Liver (tissue), 9 donors: ENCODE data around the gene CHST6. TPM values are rescaled to one million over a fixed set of nuclear protein-coding genes. Genes with fewer than 3 reads are reported as not detected.
"Not testable (repeated sequence)": the region's sequence is repeated elsewhere in the genome, so short reads cannot be mapped to it uniquely, and the experiment has no call there.

ENCODE experiments used
- DNase-seq: peaks from one replicate; pipeline ENCODE4 v3.0.0-alpha.2; 2017; ENCODE audit warnings: low spot score
- H3K27ac ChIP-seq, 2 donors: one replicate each; pipeline ENCODE4 v1.7.0; 2013; ENCODE audit warnings: inconsistent platforms in 2 of 2, low read length in 2 of 2, control low read depth in 1 of 2, low read depth in 1 of 2, mild to moderate bottlenecking in 1 of 2
- H3K27me3 ChIP-seq, 4 donors: one replicate each; pipeline versions ENCODE4 v1.6.1 to v1.7.0; 2013; ENCODE audit warnings: low read length in 3 of 4, inconsistent platforms in 1 of 4, mild to moderate bottlenecking in 1 of 4, moderate library complexity in 1 of 4; ENCODE audit not compliant: control insufficient read depth in 4 of 4, insufficient read depth in 4 of 4
- H3K36me3 ChIP-seq, 4 donors: one replicate each; pipeline versions ENCODE4 v1.6.1 to v1.7.0; 2013; ENCODE audit warnings: low read length in 3 of 4, mild to moderate bottlenecking in 3 of 4, low read depth in 1 of 4, moderate library complexity in 1 of 4; ENCODE audit not compliant: control insufficient read depth in 4 of 4, insufficient read depth in 3 of 4
- H3K4me1 ChIP-seq, 4 donors: one replicate each; pipeline versions ENCODE4 v1.6.1 to v1.7.0; 2013; ENCODE audit warnings: low read length in 3 of 4, mild to moderate bottlenecking in 3 of 4, moderate library complexity in 1 of 4; ENCODE audit not compliant: control insufficient read depth in 4 of 4, insufficient read depth in 4 of 4
- H3K4me3 ChIP-seq, 3 donors: one replicate each; pipeline versions ENCODE4 v1.6.1 to v1.7.0; 2013; ENCODE audit warnings: low read length in 3 of 3, control low read depth in 1 of 3, low read depth in 1 of 3, mild to moderate bottlenecking in 1 of 3
- H3K9ac ChIP-seq, 2 donors: one replicate each; pipeline ENCODE4 v1.7.0; 2013; ENCODE audit warnings: low read length in 2 of 2, mild to moderate bottlenecking in 2 of 2, moderate library complexity in 2 of 2, control low read depth in 1 of 2, low read depth in 1 of 2
- H3K9me3 ChIP-seq, 4 donors: one replicate each; pipeline versions ENCODE4 v1.6.1 to v1.7.0; 2013; ENCODE audit warnings: low read length in 3 of 4; ENCODE audit not compliant: control insufficient read depth in 4 of 4
- EGR1 ChIP-seq, 2 donors: IDR thresholded peaks; 2 replicates each; pipeline ENCODE4 v1.6.1; 2016 to 2018; ENCODE audit warnings: antibody characterized with exemption in 2 of 2, low read depth in 2 of 2
- FOXA1 ChIP-seq: IDR thresholded peaks from 2 replicates; pipeline ENCODE4 v1.6.1; 2016; ENCODE audit warnings: antibody characterized with exemption
- FOXA2 ChIP-seq: IDR thresholded peaks from 2 replicates; pipeline ENCODE4 v1.6.1; 2016; ENCODE audit warnings: antibody characterized with exemption
- GABPA ChIP-seq, 2 donors: IDR thresholded peaks in 1 of 2; conservative IDR thresholded peaks in 1 of 2; 2 replicates each; pipeline ENCODE4 v1.6.1; 2016; ENCODE audit warnings: antibody characterized with exemption in 2 of 2, mild to moderate bottlenecking in 1 of 2, moderate library complexity in 1 of 2
- HNF4A ChIP-seq, 2 donors: conservative IDR thresholded peaks; 2 replicates each; pipeline ENCODE4 v1.6.1; 2016; ENCODE audit warnings: antibody characterized with exemption in 2 of 2, mild to moderate bottlenecking in 2 of 2
- HNF4G ChIP-seq: IDR thresholded peaks from 2 replicates; pipeline ENCODE4 v1.6.1; 2016; ENCODE audit warnings: antibody characterized with exemption
- JUND ChIP-seq, 2 donors: IDR thresholded peaks; 2 replicates each; pipeline ENCODE4 v1.6.1; 2016; ENCODE audit warnings: antibody characterized with exemption in 2 of 2
- NR2F2 ChIP-seq: IDR thresholded peaks from 2 replicates; pipeline ENCODE4 v1.6.1; 2016; ENCODE audit warnings: antibody characterized with exemption
- RAD21 ChIP-seq, 2 donors: IDR thresholded peaks; 2 replicates each; pipeline ENCODE4 v1.6.1; 2016; ENCODE audit warnings: antibody characterized with exemption in 2 of 2, mild to moderate bottlenecking in 2 of 2
- REST ChIP-seq: IDR thresholded peaks from 2 replicates; pipeline ENCODE4 v1.6.1; 2016; ENCODE audit warnings: antibody characterized with exemption, mild to moderate bottlenecking
- RXRA ChIP-seq, 2 donors: IDR thresholded peaks; 2 replicates each; pipeline ENCODE4 v1.6.1; 2017 to 2018; ENCODE audit warnings: antibody characterized with exemption in 2 of 2, mild to moderate bottlenecking in 1 of 2
- SP1 ChIP-seq: IDR thresholded peaks from 2 replicates; pipeline ENCODE4 v1.6.1; 2018; ENCODE audit warnings: antibody characterized with exemption, mild to moderate bottlenecking
- TAF1 ChIP-seq: conservative IDR thresholded peaks from 2 replicates; pipeline ENCODE4 v1.6.1; 2016; ENCODE audit warnings: antibody characterized with exemption, mild to moderate bottlenecking
- YY1 ChIP-seq: IDR thresholded peaks from 2 replicates; pipeline ENCODE4 v1.6.1; 2016; ENCODE audit warnings: antibody characterized with exemption, mild to moderate bottlenecking
- ZBTB33 ChIP-seq: IDR thresholded peaks from 2 replicates; pipeline ENCODE4 v1.6.1; 2016; ENCODE audit warnings: antibody characterized with exemption
- WGBS: extraction: QIAGEN DNeasy Blood & Tissue Kit; methylation state at CpG from one replicate; pipeline ENCODE4 v1.1.7; 2013; 5-methylcytosine and 5-hydroxymethylcytosine counted together
- polyA plus RNA-seq, 2 donors: library from polyadenylated mRNA; stranded (reverse) in 1 of 2; unstranded in 1 of 2; fragments of 200-250 nt in 1 of 2; fragments of >200 nt in 1 of 2; fragmentation: Nextera tagmentation in 1 of 2; extraction: Ambion mirVana in 1 of 2; gene quantifications; one replicate each; pipeline versions ENCODE4 v1.2.1 to v1.2.3, GENCODE V29; 2013 to 2015
- total RNA-seq, 2 donors: library from RNA; depleted of rRNA; stranded (reverse); fragments of >200 nt; gene quantifications; one replicate each; pipeline ENCODE4 v1.2.3, GENCODE V29; 2014
- TF ChIP-seq, protein P1 (sequence below): fragments of 150-350 bp; IDR thresholded peaks from 2 replicates; pipeline ENCODE4 v1.5.1; 2017; ENCODE audit warnings: improper control_type of control experiment, low read depth, low read length; ENCODE audit not compliant: missing input control
- TF ChIP-seq, protein P2 (sequence below): IDR thresholded peaks from 2 replicates; pipeline ENCODE4 v1.6.1; 2016; ENCODE audit warnings: antibody characterized with exemption
- TF ChIP-seq, protein P3 (sequence below): IDR thresholded peaks from 2 replicates; pipeline ENCODE4 v1.6.1; 2016; ENCODE audit warnings: antibody characterized with exemption
- donor health status: healthy.
- donor health status: healthy.
- donor health status: healthy.
- donor health status: healthy.
- donor health status: healthy.

The CHST6 gene
- total and polyA plus RNA-seq, 4 donors = under 0.01 to 0.17 TPM; not detected in 2

DNA sequence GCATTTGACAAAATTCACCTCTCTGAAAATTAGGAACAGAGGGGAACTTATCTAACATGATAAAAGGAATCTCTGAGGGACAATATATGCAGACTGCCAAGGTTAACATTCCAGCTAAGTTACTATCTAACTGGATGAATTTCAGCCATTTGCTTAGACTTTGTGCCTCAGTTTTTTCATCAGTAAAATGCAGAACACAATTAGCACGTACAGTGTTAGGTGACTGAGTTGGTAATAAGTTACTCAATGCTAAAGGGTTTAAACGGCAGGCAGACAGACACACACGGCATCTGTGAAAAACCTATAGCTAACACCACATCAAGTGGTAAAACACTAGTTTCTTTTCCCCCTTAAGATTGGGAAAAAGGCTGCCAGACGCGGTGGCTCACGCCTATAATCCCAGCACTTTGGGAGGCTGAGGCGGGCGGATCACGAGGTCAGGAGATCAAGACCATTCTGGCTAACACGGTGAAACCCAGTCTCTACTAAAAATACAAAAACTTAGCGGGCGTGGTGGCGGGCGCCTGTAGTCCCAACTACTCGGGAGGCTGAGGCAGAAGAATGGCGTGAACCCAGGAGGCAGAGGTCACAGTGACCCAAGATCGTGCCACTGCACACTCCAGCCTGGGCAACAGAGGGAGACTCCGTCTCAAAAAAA lies 71.0 kb downstream of the CHST6 start:
- not testable (repeated sequence) for H3K27me3 ChIP-seq, H3K9me3 ChIP-seq, DNase-seq, H3K36me3 ChIP-seq, H3K27ac ChIP-seq, H3K4me3 ChIP-seq, H3K4me1 ChIP-seq, H3K9ac ChIP-seq
- TF ChIP-seq SP1 = peak; percentile 24
- 86% methylated on average over 18 of the region's 18 CpGs for WGBS

DNA sequence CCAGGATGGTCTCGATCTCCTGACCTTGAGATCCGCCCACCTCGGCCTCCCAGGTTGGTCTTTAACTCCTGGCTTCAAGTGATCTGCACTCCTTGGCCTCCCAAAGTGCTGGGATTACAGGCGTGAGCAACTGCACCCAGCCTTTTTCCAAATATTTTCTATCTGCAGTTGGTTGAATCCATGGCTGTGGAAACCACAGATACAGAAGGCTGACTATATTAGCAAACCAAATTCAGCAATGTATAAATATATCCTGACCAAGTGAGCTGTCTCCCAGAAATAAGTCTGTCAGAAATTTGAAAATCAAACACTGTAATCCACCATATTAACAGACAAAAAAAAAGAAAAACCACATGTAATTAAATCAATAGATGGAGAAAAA lies 71.5 kb downstream of the CHST6 start:
- Histone ChIP-seq H3K9me3 (no peaks in the 10 kb centered on the region), H3K4me3 (no peak overlapping the region), H3K27me3 (no peaks in the 10 kb centered on the region), H3K36me3 (no peaks in the 10 kb centered on the region), H3K27ac (no peak overlapping the region), H3K9ac (no peak overlapping the region), H3K4me1 (peaks cover 0 to 5% (median 1%) of the 10 kb centered on the region in 4 donors)
- 81% methylated on average over 4 of the region's 4 CpGs for WGBS
- no peak for TF ChIP-seq FOXA1
- TF ChIP-seq, protein P1, sequence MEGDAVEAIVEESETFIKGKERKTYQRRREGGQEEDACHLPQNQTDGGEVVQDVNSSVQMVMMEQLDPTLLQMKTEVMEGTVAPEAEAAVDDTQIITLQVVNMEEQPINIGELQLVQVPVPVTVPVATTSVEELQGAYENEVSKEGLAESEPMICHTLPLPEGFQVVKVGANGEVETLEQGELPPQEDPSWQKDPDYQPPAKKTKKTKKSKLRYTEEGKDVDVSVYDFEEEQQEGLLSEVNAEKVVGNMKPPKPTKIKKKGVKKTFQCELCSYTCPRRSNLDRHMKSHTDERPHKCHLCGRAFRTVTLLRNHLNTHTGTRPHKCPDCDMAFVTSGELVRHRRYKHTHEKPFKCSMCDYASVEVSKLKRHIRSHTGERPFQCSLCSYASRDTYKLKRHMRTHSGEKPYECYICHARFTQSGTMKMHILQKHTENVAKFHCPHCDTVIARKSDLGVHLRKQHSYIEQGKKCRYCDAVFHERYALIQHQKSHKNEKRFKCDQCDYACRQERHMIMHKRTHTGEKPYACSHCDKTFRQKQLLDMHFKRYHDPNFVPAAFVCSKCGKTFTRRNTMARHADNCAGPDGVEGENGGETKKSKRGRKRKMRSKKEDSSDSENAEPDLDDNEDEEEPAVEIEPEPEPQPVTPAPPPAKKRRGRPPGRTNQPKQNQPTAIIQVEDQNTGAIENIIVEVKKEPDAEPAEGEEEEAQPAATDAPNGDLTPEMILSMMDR = no peak
- no peak for TF ChIP-seq HNF4A (conservative IDR thresholded peaks at IDR 0.05)
- no peak for TF ChIP-seq REST
- TF ChIP-seq RAD21 (IDR thresholded peaks at IDR 0.05) = no peak
- no peak for TF ChIP-seq NR2F2
- TF ChIP-seq JUND (IDR thresholded peaks at IDR 0.05) = no peak
- no peak for TF ChIP-seq TAF1
- TF ChIP-seq, protein P2, sequence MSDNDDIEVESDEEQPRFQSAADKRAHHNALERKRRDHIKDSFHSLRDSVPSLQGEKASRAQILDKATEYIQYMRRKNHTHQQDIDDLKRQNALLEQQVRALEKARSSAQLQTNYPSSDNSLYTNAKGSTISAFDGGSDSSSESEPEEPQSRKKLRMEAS = no peak
- TF ChIP-seq EGR1 (IDR thresholded peaks at IDR 0.05; ENCODE audit: low read depth in 2 of 2) = no peak
- TF ChIP-seq FOXA2 = no peak
- no peak for TF ChIP-seq ZBTB33
- no peak for TF ChIP-seq GABPA (IDR thresholded peaks at IDR 0.05 in 1 of 2, conservative IDR thresholded peaks at IDR 0.05 in 1 of 2)
- no peak for TF ChIP-seq RXRA (IDR thresholded peaks at IDR 0.05)
- TF ChIP-seq HNF4G = no peak
- TF ChIP-seq, protein P3, sequence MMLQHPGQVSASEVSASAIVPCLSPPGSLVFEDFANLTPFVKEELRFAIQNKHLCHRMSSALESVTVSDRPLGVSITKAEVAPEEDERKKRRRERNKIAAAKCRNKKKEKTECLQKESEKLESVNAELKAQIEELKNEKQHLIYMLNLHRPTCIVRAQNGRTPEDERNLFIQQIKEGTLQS = no peak
- TF ChIP-seq SP1 = no peak
- no peak for TF ChIP-seq YY1
- DNase-seq = no peak
